HEK293 (cell line): Measurements from ENCODE around the gene MRPL55.

Source experiments
- HOXA7 ChIP-seq: sonication (generic); formaldehyde crosslinking; IDR thresholded peaks from 2 replicates; pipeline ENCODE4 v1.8.1; 2022; ENCODE audit warnings: missing genetic modification reagents, borderline replicate concordance
- SP3 ChIP-seq: fragments of 450-650 bp; formaldehyde crosslinking; IDR thresholded peaks from 2 replicates; pipeline ENCODE4 v1.5.1; 2016; ENCODE audit warnings: missing biosample characterization, missing genetic modification characterization
- TCF7L2 ChIP-seq: IDR thresholded peaks from 2 replicates; pipeline ENCODE4 v1.6.1; 2011; ENCODE audit warnings: low read depth, mild to moderate bottlenecking, inconsistent platforms, low read length, moderate library complexity, borderline replicate concordance
- ZBTB8A ChIP-seq: fragments of 450-650 bp; formaldehyde crosslinking; IDR thresholded peaks from 2 replicates; pipeline ENCODE4 v1.5.1; 2016; ENCODE audit warnings: missing biosample characterization, missing genetic modification characterization
- ZFP3 ChIP-seq: fragments of 450-650 bp; formaldehyde crosslinking; IDR thresholded peaks from 2 replicates; pipeline ENCODE4 v1.5.1; 2016; ENCODE audit warnings: low read depth, missing biosample characterization, missing genetic modification characterization
- ZNF121 ChIP-seq: fragments of 450-650 bp; formaldehyde crosslinking; IDR thresholded peaks from 2 replicates; pipeline ENCODE4 v1.5.1; 2016; ENCODE audit warnings: missing biosample characterization, missing genetic modification characterization
- ZSCAN30 ChIP-seq: fragments of 450-650 bp; IDR thresholded peaks from 2 replicates; pipeline ENCODE4 v1.5.1; 2018; ENCODE audit warnings: missing biosample characterization, mild to moderate bottlenecking, missing genetic modification characterization, moderate library complexity
- TF ChIP-seq, protein P1 (sequence below): fragments of 450-650 bp; formaldehyde crosslinking; IDR thresholded peaks from 2 replicates; pipeline ENCODE4 v1.5.1; 2016; ENCODE audit warnings: missing biosample characterization, missing genetic modification characterization
- TF ChIP-seq, protein P2 (sequence below): fragments of 450-650 bp; formaldehyde crosslinking; IDR thresholded peaks from 2 replicates; pipeline ENCODE4 v1.5.1; 2016; ENCODE audit warnings: missing biosample characterization, missing genetic modification characterization
- TF ChIP-seq, protein P3 (sequence below): IDR thresholded peaks from 2 replicates; pipeline ENCODE4 v1.6.1; 2011; ENCODE audit warnings: mild to moderate bottlenecking, low read depth, low read length, borderline replicate concordance
- TF ChIP-seq, protein P4 (sequence below): fragments of 450-650 bp; formaldehyde crosslinking; IDR thresholded peaks from 2 replicates; pipeline ENCODE4 v1.5.1; 2016; ENCODE audit warnings: missing biosample characterization, missing genetic modification characterization
- TF ChIP-seq, protein P5 (sequence below): fragments of 450-650 bp; formaldehyde crosslinking; IDR thresholded peaks from 2 replicates; pipeline ENCODE4 v1.5.1; 2017; ENCODE audit warnings: missing biosample characterization, mild to moderate bottlenecking, missing genetic modification characterization, moderate library complexity

DNA sequence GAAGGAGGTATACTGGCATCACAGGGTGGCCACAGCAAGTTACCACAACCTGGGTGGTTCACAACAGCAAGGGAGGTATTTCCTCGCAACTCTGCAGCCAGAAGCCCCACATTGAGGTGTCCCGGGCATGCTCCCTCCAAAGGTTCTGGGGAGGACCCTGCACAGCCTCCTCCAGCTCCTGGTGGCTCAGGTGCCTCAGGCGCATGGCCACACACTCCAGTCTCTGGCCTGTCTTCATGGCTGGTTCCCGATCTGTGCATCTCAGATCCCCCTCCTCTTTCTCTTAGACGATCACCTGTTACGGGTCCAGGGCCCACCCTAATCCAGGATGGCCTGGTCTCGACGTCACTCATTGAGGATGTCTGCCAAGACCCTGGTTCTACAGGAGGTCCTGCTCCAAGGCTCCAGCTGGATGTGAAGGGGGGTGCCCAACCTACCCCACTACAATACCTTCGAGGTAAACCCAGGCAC, 33.3 kb downstream of the MRPL55 start:
- no peak for TF ChIP-seq ZFP3 (tag by site-specific recombination)
- TF ChIP-seq ZNF121 (tag by site-specific recombination): no peak
- TF ChIP-seq, protein P1, sequence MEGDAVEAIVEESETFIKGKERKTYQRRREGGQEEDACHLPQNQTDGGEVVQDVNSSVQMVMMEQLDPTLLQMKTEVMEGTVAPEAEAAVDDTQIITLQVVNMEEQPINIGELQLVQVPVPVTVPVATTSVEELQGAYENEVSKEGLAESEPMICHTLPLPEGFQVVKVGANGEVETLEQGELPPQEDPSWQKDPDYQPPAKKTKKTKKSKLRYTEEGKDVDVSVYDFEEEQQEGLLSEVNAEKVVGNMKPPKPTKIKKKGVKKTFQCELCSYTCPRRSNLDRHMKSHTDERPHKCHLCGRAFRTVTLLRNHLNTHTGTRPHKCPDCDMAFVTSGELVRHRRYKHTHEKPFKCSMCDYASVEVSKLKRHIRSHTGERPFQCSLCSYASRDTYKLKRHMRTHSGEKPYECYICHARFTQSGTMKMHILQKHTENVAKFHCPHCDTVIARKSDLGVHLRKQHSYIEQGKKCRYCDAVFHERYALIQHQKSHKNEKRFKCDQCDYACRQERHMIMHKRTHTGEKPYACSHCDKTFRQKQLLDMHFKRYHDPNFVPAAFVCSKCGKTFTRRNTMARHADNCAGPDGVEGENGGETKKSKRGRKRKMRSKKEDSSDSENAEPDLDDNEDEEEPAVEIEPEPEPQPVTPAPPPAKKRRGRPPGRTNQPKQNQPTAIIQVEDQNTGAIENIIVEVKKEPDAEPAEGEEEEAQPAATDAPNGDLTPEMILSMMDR (tag by site-specific recombination): no peak
- no peak for TF ChIP-seq TCF7L2
- TF ChIP-seq, protein P2, sequence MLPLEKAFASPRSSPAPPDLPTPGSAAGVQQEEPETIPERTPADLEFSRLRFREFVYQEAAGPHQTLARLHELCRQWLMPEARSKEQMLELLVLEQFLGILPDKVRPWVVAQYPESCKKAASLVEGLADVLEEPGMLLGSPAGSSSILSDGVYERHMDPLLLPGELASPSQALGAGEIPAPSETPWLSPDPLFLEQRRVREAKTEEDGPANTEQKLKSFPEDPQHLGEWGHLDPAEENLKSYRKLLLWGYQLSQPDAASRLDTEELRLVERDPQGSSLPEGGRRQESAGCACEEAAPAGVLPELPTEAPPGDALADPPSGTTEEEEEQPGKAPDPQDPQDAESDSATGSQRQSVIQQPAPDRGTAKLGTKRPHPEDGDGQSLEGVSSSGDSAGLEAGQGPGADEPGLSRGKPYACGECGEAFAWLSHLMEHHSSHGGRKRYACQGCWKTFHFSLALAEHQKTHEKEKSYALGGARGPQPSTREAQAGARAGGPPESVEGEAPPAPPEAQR (tag by site-specific recombination): no peak
- TF ChIP-seq, protein P3, sequence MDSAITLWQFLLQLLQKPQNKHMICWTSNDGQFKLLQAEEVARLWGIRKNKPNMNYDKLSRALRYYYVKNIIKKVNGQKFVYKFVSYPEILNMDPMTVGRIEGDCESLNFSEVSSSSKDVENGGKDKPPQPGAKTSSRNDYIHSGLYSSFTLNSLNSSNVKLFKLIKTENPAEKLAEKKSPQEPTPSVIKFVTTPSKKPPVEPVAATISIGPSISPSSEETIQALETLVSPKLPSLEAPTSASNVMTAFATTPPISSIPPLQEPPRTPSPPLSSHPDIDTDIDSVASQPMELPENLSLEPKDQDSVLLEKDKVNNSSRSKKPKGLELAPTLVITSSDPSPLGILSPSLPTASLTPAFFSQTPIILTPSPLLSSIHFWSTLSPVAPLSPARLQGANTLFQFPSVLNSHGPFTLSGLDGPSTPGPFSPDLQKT: no peak
- TF ChIP-seq SP3 (tag by site-specific recombination): no peak
- TF ChIP-seq ZBTB8A (tag by site-specific recombination): no peak
- TF ChIP-seq, protein P4, sequence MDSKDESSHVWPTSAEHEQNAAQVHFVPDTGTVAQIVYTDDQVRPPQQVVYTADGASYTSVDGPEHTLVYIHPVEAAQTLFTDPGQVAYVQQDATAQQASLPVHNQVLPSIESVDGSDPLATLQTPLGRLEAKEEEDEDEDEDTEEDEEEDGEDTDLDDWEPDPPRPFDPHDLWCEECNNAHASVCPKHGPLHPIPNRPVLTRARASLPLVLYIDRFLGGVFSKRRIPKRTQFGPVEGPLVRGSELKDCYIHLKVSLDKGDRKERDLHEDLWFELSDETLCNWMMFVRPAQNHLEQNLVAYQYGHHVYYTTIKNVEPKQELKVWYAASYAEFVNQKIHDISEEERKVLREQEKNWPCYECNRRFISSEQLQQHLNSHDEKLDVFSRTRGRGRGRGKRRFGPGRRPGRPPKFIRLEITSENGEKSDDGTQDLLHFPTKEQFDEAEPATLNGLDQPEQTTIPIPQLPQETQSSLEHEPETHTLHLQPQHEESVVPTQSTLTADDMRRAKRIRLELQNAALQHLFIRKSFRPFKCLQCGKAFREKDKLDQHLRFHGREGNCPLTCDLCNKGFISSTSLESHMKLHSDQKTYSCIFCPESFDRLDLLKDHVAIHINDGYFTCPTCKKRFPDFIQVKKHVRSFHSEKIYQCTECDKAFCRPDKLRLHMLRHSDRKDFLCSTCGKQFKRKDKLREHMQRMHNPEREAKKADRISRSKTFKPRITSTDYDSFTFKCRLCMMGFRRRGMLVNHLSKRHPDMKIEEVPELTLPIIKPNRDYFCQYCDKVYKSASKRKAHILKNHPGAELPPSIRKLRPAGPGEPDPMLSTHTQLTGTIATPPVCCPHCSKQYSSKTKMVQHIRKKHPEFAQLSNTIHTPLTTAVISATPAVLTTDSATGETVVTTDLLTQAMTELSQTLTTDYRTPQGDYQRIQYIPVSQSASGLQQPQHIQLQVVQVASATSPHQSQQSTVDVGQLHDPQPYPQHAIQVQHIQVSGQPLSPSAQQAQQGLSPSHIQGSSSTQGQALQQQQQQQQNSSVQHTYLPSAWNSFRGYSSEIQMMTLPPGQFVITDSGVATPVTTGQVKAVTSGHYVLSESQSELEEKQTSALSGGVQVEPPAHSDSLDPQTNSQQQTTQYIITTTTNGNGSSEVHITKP (tag by site-specific recombination): no peak
- TF ChIP-seq, protein P5, sequence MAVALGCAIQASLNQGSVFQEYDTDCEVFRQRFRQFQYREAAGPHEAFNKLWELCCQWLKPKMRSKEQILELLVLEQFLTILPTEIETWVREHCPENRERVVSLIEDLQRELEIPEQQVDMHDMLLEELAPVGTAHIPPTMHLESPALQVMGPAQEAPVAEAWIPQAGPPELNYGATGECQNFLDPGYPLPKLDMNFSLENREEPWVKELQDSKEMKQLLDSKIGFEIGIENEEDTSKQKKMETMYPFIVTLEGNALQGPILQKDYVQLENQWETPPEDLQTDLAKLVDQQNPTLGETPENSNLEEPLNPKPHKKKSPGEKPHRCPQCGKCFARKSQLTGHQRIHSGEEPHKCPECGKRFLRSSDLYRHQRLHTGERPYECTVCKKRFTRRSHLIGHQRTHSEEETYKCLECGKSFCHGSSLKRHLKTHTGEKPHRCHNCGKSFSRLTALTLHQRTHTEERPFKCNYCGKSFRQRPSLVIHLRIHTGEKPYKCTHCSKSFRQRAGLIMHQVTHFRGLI: no peak
- no peak for TF ChIP-seq HOXA7 (CRISPR knock-in tag)
- no peak for TF ChIP-seq ZSCAN30 (tag by site-specific recombination)
